Middle frontal gyrus (tissue), 1 donor: ENCODE results near the gene COPZ1.

Experiments used
- DNase-seq: peaks from one replicate; pipeline ENCODE4 v3.0.0-alpha.2; 2015; ENCODE audit warnings: low spot score; ENCODE audit errors: extremely low spot score

COPZ1 gene

DNA sequence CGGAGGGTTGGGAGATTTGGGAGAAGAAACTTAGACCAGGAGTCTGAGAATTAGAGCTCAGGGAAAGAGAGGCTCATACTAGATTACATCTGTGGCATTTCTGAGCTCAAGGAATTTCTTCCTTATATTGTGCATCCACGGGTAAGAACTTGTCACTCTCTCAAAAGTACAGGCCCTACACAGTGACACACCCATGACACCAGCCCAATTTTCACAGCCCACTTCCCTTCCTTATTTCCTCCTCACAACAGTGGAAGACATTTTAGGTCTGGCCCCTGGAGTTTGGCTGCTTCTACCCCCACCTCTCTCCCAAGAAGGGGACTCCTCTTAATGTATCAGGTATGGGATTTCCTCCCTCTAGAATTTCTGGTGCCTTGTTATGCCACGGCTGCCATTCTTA is 68.8 kb downstream of the COPZ1 start:
- no peak for DNase-seq

DNA sequence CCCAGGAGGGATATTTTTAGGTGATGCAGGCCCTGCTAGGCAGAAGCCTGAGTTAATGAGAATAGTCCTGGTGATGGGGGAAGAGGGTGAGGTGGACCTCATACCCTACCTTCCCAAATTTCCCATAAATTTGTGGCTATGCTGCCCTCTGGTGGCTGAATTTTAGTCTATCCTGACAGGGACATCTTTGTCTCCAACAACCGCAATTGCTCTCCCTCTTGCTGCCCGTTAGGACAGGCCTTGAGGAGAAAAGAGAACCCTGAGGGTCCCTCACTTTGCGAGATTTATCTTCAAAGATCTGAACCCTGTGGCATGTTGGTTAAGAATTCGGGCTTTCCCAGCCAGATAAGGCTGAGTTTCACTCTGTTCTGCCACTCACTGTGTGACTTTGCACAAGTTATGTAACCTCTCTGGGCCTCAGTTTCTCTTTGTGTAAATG is 69.4 kb downstream of the COPZ1 start:
- peak; percentile 60 for DNase-seq

DNA sequence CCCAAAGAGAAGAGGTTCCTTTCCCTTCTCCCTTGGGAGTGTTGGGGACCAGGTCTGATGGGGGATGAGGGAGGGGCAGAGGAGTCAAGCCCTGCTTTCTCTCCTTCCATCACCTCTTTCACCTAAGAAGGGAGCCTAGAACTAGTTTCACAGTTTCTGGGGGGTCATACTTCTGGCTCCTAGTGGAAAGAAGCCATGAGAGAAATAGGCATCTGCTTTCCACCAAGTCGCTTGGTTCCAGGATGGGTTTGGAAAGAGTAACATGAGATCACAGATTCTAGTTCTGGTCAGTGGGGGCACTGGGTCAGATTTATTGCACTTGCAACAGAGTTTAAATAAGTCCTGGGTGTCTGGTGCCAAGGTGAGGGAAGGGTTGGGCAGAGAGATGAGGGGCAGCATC is 70.1 kb downstream of the COPZ1 start:
- DNase-seq, result no peak

GRCh38 chr12:54395545-54395944 is 70.6 kb downstream of the COPZ1 start:
- no peak for DNase-seq

GRCh38 chr12:54397157-54397556 is 72.2 kb downstream of the COPZ1 start:
- DNase-seq, result no peak

- no peak for DNase-seq
Observed at GRCh38 chr12:54398218-54398617, 73.3 kb downstream of the COPZ1 start.

GRCh38 chr12:54398995-54399793 is 74.3 kb downstream of the COPZ1 start:
- DNase-seq, result peak; percentile 74

GRCh38 chr12:54401119-54401518 is 76.2 kb downstream of the COPZ1 start:
- no peak for DNase-seq
